ENCODE results near the gene SV2C. TPM values are rescaled to one million over a fixed set of nuclear protein-coding genes. Genes with fewer than 3 reads are reported as not detected.
"Not testable (repeated sequence)": the region's sequence is repeated elsewhere in the genome, so short reads cannot be mapped to it uniquely, and the experiment has no call there.

Gene SV2C
- total RNA-seq = 1 to 10 TPM in 1 of 3 donors, under 1 TPM in 2; 0.54 to 1.2 (median 0.58) TPM
- long read RNA-seq, donor 1 = 0 reads
- long read RNA-seq, donor 2 = 0 reads

DNA sequence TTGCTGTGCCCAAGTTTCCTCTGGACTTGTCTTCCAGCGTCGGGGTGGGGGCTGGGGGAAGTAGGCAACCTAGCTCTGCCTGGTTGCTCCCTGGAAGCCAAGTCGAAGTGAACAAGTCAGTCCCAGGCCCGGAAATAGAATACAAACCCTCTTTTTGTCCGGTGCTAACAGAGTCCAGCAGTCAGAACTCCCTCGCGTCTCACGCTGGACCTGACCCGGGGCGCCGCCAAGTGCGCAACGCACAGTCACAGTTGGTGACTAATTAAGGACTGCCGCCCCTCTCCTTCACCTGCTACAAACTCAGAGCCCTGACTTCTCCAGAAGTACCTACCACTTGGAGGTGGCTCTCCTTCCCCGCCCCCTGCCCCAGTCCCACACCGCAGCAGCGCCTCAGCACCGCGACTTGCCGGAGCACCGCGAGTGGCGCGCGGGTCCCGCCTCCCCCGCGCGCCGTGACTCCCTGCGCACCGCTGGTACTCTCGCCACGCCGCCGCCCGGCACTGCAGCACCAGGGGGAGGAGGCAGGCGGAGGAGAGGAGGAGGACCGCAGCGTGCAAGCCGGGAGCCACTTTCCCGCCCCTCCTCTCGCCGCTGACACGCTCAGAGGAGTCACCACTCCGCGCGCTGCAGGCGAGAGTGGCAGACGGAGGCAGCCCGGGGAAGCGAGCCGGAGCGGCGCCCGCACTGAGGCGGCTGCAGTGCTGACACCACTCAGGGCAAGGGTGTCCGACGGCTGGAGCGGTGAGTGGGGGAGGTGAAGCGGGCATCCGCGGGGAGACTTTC, at the start of gene SV2C:
Gene SV2C, plus strand, starts transcription at position 612 of the 783 bp plus-strand sequence. CDS start 48,368 bp downstream, outside the sequence.
- intact Hi-C loops (cut with DNase I, micrococcal nuclease) = no loop called here
- H3K4me1 ChIP-seq (ENCODE audit: low read depth) = peaks cover 21% of the 10 kb centered on the region
- no peak within 1 kb of the TSS for H3K4me3 ChIP-seq
- no peaks in the 10 kb centered on the region for H3K9me3 ChIP-seq
- peak; percentile 36 to 57 (median 46) for DNase-seq
- TF ChIP-seq, protein P1, sequence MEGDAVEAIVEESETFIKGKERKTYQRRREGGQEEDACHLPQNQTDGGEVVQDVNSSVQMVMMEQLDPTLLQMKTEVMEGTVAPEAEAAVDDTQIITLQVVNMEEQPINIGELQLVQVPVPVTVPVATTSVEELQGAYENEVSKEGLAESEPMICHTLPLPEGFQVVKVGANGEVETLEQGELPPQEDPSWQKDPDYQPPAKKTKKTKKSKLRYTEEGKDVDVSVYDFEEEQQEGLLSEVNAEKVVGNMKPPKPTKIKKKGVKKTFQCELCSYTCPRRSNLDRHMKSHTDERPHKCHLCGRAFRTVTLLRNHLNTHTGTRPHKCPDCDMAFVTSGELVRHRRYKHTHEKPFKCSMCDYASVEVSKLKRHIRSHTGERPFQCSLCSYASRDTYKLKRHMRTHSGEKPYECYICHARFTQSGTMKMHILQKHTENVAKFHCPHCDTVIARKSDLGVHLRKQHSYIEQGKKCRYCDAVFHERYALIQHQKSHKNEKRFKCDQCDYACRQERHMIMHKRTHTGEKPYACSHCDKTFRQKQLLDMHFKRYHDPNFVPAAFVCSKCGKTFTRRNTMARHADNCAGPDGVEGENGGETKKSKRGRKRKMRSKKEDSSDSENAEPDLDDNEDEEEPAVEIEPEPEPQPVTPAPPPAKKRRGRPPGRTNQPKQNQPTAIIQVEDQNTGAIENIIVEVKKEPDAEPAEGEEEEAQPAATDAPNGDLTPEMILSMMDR (IDR thresholded peaks at IDR 0.05) = no peak
- ATAC-seq = peak; percentile 80
- H3K36me3 ChIP-seq (ENCODE audit: low read depth) = no peaks in the 10 kb centered on the region

DNA sequence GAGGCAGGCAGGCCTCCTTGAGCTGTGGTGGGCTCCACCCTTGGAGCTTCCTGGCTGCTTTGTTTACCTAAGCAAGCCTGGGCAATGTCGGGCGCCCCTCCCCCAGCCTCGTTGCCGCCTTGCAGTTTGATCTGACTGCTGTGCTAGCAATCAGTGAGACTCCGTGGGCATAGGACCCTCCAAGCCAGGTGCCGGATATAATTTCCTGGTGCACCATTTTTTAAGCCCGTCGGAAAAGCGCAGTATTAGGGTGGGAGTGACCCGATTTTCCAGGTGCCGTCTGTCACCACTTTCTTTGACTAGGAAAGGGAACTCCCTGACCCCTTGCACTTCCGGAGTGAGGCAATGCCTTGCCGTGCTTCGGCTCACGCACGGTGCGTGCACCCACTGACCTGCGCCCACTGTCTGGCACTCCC, 45.4 kb upstream of the SV2C start:
- ATAC-seq; H3K4me1 ChIP-seq (ENCODE audit: low read depth); H3K4me3 ChIP-seq; H3K9me3 ChIP-seq; intact Hi-C loops (cut with DNase I, micrococcal nuclease); H3K36me3 ChIP-seq (ENCODE audit: low read depth): not testable (repeated sequence)
- peak; percentile 49 to 64 (median 63) for DNase-seq

- no peak for ATAC-seq
- H3K9me3 ChIP-seq = no peaks in the 10 kb centered on the region
- H3K36me3 ChIP-seq (ENCODE audit: low read depth) = no peaks in the 10 kb centered on the region
- DNase-seq = no peak
- H3K4me3 ChIP-seq = no peak overlapping the region
- H3K4me1 ChIP-seq (ENCODE audit: low read depth) = peaks cover 6% of the 10 kb centered on the region
- intact Hi-C loops (cut with DNase I, micrococcal nuclease) = no loop called here
- TF ChIP-seq, protein P1 (IDR thresholded peaks at IDR 0.05) = no peak
These were observed 45.0 kb upstream of the SV2C start for GRCh38 chr5:76038212-76038611.

DNA sequence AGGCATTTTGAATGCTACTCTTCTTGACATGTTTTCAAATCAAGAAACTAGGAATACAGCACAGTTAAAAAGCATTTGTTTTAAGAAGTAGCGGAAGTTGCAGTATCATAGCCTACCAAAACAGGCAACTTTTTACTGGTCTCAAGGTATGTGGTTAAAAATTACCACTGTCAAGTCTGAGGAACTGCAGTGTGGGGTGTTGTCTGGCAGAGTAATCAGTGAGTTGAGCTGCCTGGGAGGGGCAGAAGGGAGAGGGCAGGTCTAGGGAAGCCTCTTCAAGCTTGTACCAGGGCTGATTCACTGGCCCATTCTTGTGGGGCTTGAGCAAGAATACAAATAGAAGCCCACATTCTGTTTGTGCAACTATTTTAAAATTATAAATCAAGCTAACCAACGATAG, 42.4 kb upstream of the SV2C start:
- H3K4me1 ChIP-seq (ENCODE audit: low read depth) = peaks cover 6% of the 10 kb centered on the region
- no peaks in the 10 kb centered on the region for H3K9me3 ChIP-seq
- ATAC-seq = peak; percentile 96
- TF ChIP-seq, protein P1 (IDR thresholded peaks at IDR 0.05) = no peak
- peak in 2 of 3 donors; percentile 35 to 41 for DNase-seq
- H3K36me3 ChIP-seq (ENCODE audit: low read depth) = no peaks in the 10 kb centered on the region
- intact Hi-C loops (cut with DNase I, micrococcal nuclease) = no loop called here
- no peak overlapping the region for H3K4me3 ChIP-seq

GRCh38 chr5:76041863-76042262, 41.3 kb upstream of the SV2C start:
- TF ChIP-seq, protein P1 (IDR thresholded peaks at IDR 0.05) = no peak
- no peaks in the 10 kb centered on the region for H3K9me3 ChIP-seq
- ATAC-seq (peak; percentile 44), DNase-seq (peak in 2 of 3 donors; percentile 26 to 32)
- peaks cover 6% of the 10 kb centered on the region for H3K4me1 ChIP-seq (ENCODE audit: low read depth)
- no peaks in the 10 kb centered on the region for H3K36me3 ChIP-seq (ENCODE audit: low read depth)
- no peak overlapping the region for H3K4me3 ChIP-seq
- intact Hi-C loops (cut with DNase I, micrococcal nuclease) = no loop called here

- DNase-seq (no peak), ATAC-seq (no peak)
- intact Hi-C loops (cut with DNase I, micrococcal nuclease) = no loop called here
- Histone ChIP-seq H3K4me3 (no peak overlapping the region), H3K36me3 (ENCODE audit: low read depth) (no peaks in the 10 kb centered on the region), H3K4me1 (ENCODE audit: low read depth) (no peaks in the 10 kb centered on the region), H3K9me3 (no peaks in the 10 kb centered on the region)
- TF ChIP-seq, protein P1 (IDR thresholded peaks at IDR 0.05) = no peak
These were observed 36.4 kb upstream of the SV2C start for GRCh38 chr5:76046741-76047140.

Data from mucosa of descending colon (tissue), 3 donors.